A549 (cell line): ENCODE data around the gene GNAT2. TPM values are rescaled to one million over a fixed set of nuclear protein-coding genes. Genes with fewer than 3 reads are reported as not detected.

ENCODE experiments used
- ATAC-seq, 2 experiments: fragments of 200-7000 bp in 1 of 2; fragments of >200 bp in 1 of 2; cut with Nextera tagmentation in 1 of 2; cut with Tn5 transposase in 1 of 2; 3 replicates each; pipeline versions ENCODE4 v1.8.0 to v1.9.1; 2018 to 2020; ENCODE audit warnings: mild to moderate bottlenecking in 1 of 2, moderate library complexity in 1 of 2
- CTCF ChIA-PET: fragments of 300-600 bp; sonication (Branson Sonifier 250); formaldehyde crosslinking; extraction: SDS; loops from one replicate; lab custom pipeline; 2021; ENCODE audit warnings: antibody characterized with exemption, inconsistent platforms; lab: Yijun Ruan, JAX
- POLR2A ChIA-PET: fragments of 350-600 bp; formaldehyde crosslinking; extraction: SDS; loops from one replicate; lab custom pipeline; 2021; ENCODE audit warnings: antibody characterized with exemption, inconsistent platforms; lab: Yijun Ruan, JAX
- DNase-seq, 2 experiments: peaks; one replicate each; pipeline versions ENCODE4 v3.0.0 to v3.0.0-alpha.2; 2011 to 2016; ENCODE audit warnings: low read depth in 1 of 2, low spot score in 1 of 2
- FAIRE-seq: peaks from 2 replicates; lab custom pipeline; 2011; peaks lifted over from hg19 to GRCh38; lab: Jason Lieb, UNC
- H3K27ac ChIP-seq, 2 experiments: fragments of >200 bp; sonication (Bioruptor Twin); formaldehyde crosslinking; 3 replicates each; pipeline ENCODE4 v1.5.1; 2016 to 2017
- H3K4me1 ChIP-seq: fragments of >200 bp; sonication (Bioruptor Twin); formaldehyde crosslinking; 3 replicates; pipeline ENCODE4 v1.6.1; 2016
- H3K4me2 ChIP-seq: fragments of >200 bp; sonication (Bioruptor Twin); formaldehyde crosslinking; 3 replicates; pipeline ENCODE4 v1.6.1; 2016
- H3K4me3 ChIP-seq: fragments of >200 bp; sonication (Bioruptor Twin); formaldehyde crosslinking; 3 replicates; pipeline ENCODE4 v1.5.1; 2016
- H3K9me3 ChIP-seq: fragments of >200 bp; sonication (Bioruptor Twin); formaldehyde crosslinking; 3 replicates; pipeline ENCODE4 v1.6.1; 2016
- ATOH8 ChIP-seq: fragments of 250-450 bp; sonication (Bioruptor Pico); IDR thresholded peaks from 2 replicates; pipeline ENCODE4 v1.5.0; 2020; ENCODE audit warnings: low read depth, mild to moderate bottlenecking, moderate library complexity
- E2F6 ChIP-seq: IDR thresholded peaks from 2 replicates; pipeline ENCODE4 v1.6.1; 2012; ENCODE audit warnings: low read depth, borderline replicate concordance
- EHMT2 ChIP-seq: fragments of 200-600 bp; sonication (generic); IDR thresholded peaks from 2 replicates; pipeline ENCODE4 v1.6.1; 2016; ENCODE audit warnings: antibody characterized with exemption, low read depth, mild to moderate bottlenecking, moderate library complexity
- ELK1 ChIP-seq: fragments of 150-350 bp; IDR thresholded peaks from 2 replicates; pipeline ENCODE4 v1.6.1; 2014; ENCODE audit warnings: low read depth, mild to moderate bottlenecking, low read length
- FOXS1 ChIP-seq: fragments of 250-450 bp; sonication (Bioruptor Pico); IDR thresholded peaks from 2 replicates; pipeline ENCODE4 v1.5.0; 2020; ENCODE audit warnings: mild to moderate bottlenecking, moderate library complexity
- GATA3 ChIP-seq: IDR thresholded peaks from 2 replicates; pipeline ENCODE4 v1.6.1; 2012; ENCODE audit warnings: borderline replicate concordance
- HES2 ChIP-seq: fragments of >200 bp; sonication (Bioruptor Twin); formaldehyde crosslinking; IDR thresholded peaks from 2 replicates; pipeline ENCODE4 v1.6.1; 2016
- HEYL ChIP-seq: fragments of 250-450 bp; sonication (Bioruptor Pico); IDR thresholded peaks from 2 replicates; pipeline ENCODE4 v1.8.0; 2021; ENCODE audit warnings: mild to moderate bottlenecking, moderate library complexity
- HMGXB4 ChIP-seq: fragments of 250-450 bp; sonication (Bioruptor Pico); IDR thresholded peaks from 2 replicates; pipeline ENCODE4 v1.5.0; 2021; ENCODE audit warnings: mild to moderate bottlenecking, moderate library complexity, borderline replicate concordance
- HOXA7 ChIP-seq: fragments of 250-450 bp; sonication (Bioruptor Pico); IDR thresholded peaks from 2 replicates; pipeline ENCODE4 v1.5.0; 2020; ENCODE audit warnings: mild to moderate bottlenecking, moderate library complexity
- JUN ChIP-seq, 2 experiments: fragments of >200 bp; sonication (Bioruptor Twin); formaldehyde crosslinking; IDR thresholded peaks; 2 replicates in 1 of 2; 3 replicates in 1 of 2; pipeline ENCODE4 v1.6.1; 2016 to 2017
- KDM1A ChIP-seq: fragments of 200-600 bp; sonication (generic); IDR thresholded peaks from 2 replicates; pipeline ENCODE4 v1.6.1; 2016; ENCODE audit warnings: low read depth, mild to moderate bottlenecking
- KDM5A ChIP-seq: fragments of 200-600 bp; sonication (generic); IDR thresholded peaks from 2 replicates; pipeline ENCODE4 v1.6.1; 2016; ENCODE audit warnings: antibody characterized with exemption, mild to moderate bottlenecking
- MAFK ChIP-seq: fragments of 450-650 bp; IDR thresholded peaks from 2 replicates; pipeline ENCODE4 v1.6.1; 2014; ENCODE audit not compliant: partially characterized antibody
- MYC ChIP-seq: IDR thresholded peaks from 2 replicates; pipeline ENCODE4 v1.6.1; 2012; ENCODE audit warnings: mild to moderate bottlenecking, inconsistent platforms, low read length, improper control_type of control experiment, borderline replicate concordance
- NR3C1 ChIP-seq: fragments of >200 bp; sonication (Bioruptor Twin); formaldehyde crosslinking; IDR thresholded peaks from 3 replicates; pipeline ENCODE4 v1.6.1; 2017
- PBX3 ChIP-seq: IDR thresholded peaks from 2 replicates; pipeline ENCODE4 v1.6.1; 2012
- POLR2A ChIP-seq: IDR thresholded peaks from 2 replicates; pipeline ENCODE4 v1.6.1; 2012; ENCODE audit warnings: mild to moderate bottlenecking, low read length
- RAD21 ChIP-seq, 2 experiments: fragments of >200 bp in 1 of 2; sonication (Bioruptor Twin) in 1 of 2; formaldehyde crosslinking in 1 of 2; IDR thresholded peaks in 1 of 2; conservative IDR thresholded peaks in 1 of 2; 2 replicates in 1 of 2; 3 replicates in 1 of 2; pipeline ENCODE4 v1.6.1; 2012 to 2018; ENCODE audit warnings: inconsistent platforms in 1 of 2
- RARB ChIP-seq: fragments of 250-450 bp; sonication (Bioruptor Pico); IDR thresholded peaks from 2 replicates; pipeline ENCODE4 v1.8.0; 2021; ENCODE audit warnings: mild to moderate bottlenecking, moderate library complexity
- RCOR1 ChIP-seq: fragments of 150-350 bp; IDR thresholded peaks from 2 replicates; pipeline ENCODE4 v1.6.1; 2014; ENCODE audit warnings: antibody characterized with exemption, low read length, low read depth
- RFX5 ChIP-seq: fragments of 450-650 bp; IDR thresholded peaks from 2 replicates; pipeline ENCODE4 v1.7.1; 2014; ENCODE audit warnings: antibody characterized with exemption, mild to moderate bottlenecking, moderate library complexity
- RNF2 ChIP-seq: fragments of 200-600 bp; sonication (generic); IDR thresholded peaks from 2 replicates; pipeline ENCODE4 v1.6.1; 2016; ENCODE audit warnings: low read depth, mild to moderate bottlenecking, antibody characterized with exemption, moderate library complexity, borderline replicate concordance
- SMC3 ChIP-seq: fragments of >200 bp; sonication (Bioruptor Twin); formaldehyde crosslinking; IDR thresholded peaks from 3 replicates; pipeline ENCODE4 v1.6.1; 2018; ENCODE audit warnings: inconsistent platforms
- TP53 ChIP-seq: fragments of 250-450 bp; sonication (Bioruptor Pico); IDR thresholded peaks from 2 replicates; pipeline ENCODE4 v1.5.0; 2021; ENCODE audit warnings: mild to moderate bottlenecking, moderate library complexity
- USF2 ChIP-seq: fragments of 450-650 bp; IDR thresholded peaks from 2 replicates; pipeline ENCODE4 v1.6.1; 2014; ENCODE audit warnings: antibody characterized with exemption
- ZFP36 ChIP-seq: fragments of 450-650 bp; IDR thresholded peaks from 2 replicates; pipeline ENCODE4 v1.6.1; 2014; ENCODE audit warnings: borderline replicate concordance; ENCODE audit not compliant: partially characterized antibody
- WGBS: methylation state at CpG from one replicate; pipeline ENCODE4 v1.1.6; 2017; ENCODE audit errors: missing lambda C conversion rate; 5-methylcytosine and 5-hydroxymethylcytosine counted together
- polyA plus RNA-seq, 4 experiments: library from polyadenylated mRNA; depleted of rRNA in 3 of 4; stranded (reverse); fragments of >200 nt; fragmentation: RNase III in 1 of 4; extraction: RNeasy Plus Mini Kit Qiagen cat#74134 plus additional on column Dnase treatment in 1 of 4; gene quantifications; 2 replicates in 3 of 4; 3 replicates in 1 of 4; pipeline ENCODE4 v1.2.3, GENCODE V29; 2011 to 2017

Gene GNAT2
- polyA plus RNA-seq, 2 of the 4 experiments (the other 2 are of a cell fraction) = 0.16 to 0.25 TPM

- Histone ChIP-seq H3K4me1 (peaks cover 49% of the 10 kb centered on the region), H3K4me2 (no peak overlapping the region), H3K9me3 (no peaks in the 10 kb centered on the region), H3K4me3 (no peak overlapping the region), H3K27ac (no peak overlapping the region)
- ATAC-seq = no peak
- FAIRE-seq = no peak
- TF ChIP-seq KDM5A = no peak
- no peak for TF ChIP-seq PBX3
- no peak for TF ChIP-seq TP53 (CRISPR knock-in tag)
- TF ChIP-seq KDM1A = no peak
- no peak for TF ChIP-seq RCOR1
- TF ChIP-seq NR3C1 = no peak
- TF ChIP-seq HOXA7 = no peak
- TF ChIP-seq RFX5 = no peak
- TF ChIP-seq ZFP36 = no peak
- no peak for TF ChIP-seq FOXS1
- no peak for TF ChIP-seq SMC3
- TF ChIP-seq ELK1 = no peak
- no peak for TF ChIP-seq MAFK
- TF ChIP-seq POLR2A = no peak
- TF ChIP-seq HES2 = no peak
- TF ChIP-seq E2F6 = no peak
- no peak for TF ChIP-seq ATOH8 (CRISPR knock-in tag)
- ChIA-PET POLR2A (interaction anchor here (2.5 kb wide), 1 partner anchor 12 kb away, joined by 13 read pairs; the partner anchor contains the start of gene GNAI3), CTCF (interaction anchor here (0.6 to 2.5 kb wide), 5 partner anchors 12 to 547 kb away, joined by 3 to 9 read pairs (median 3); partner anchors contain the start of gene GNAI3)
- no peak for DNase-seq
Measured at GRCh38 chr1:109559995-109560394, 59.4 kb downstream of the GNAT2 start.

- TF ChIP-seq HEYL (CRISPR knock-in tag) (no peak), RFX5 (no peak), USF2 (no peak), GATA3 (no peak), JUN (IDR thresholded peaks at IDR 0.05) (no peak), POLR2A (no peak), RNF2 (no peak), RARB (CRISPR knock-in tag) (no peak), MYC (no peak), E2F6 (no peak), KDM5A (no peak), EHMT2 (no peak), HMGXB4 (CRISPR knock-in tag) (no peak), RAD21 (conservative IDR thresholded peaks at IDR 0.05 in 1 of 2, IDR thresholded peaks at IDR 0.05 in 1 of 2) (no peak)
- WGBS = 94% methylated on average over 5 of the region's 5 CpGs
- POLR2A ChIA-PET = interaction anchor here (0.9 kb wide), 1 partner anchor 9 kb away, joined by 3 read pairs; the partner anchor contains the start of gene GNAI3
- Histone ChIP-seq H3K4me2 (no peak overlapping the region), H3K4me1 (peaks cover 28% of the 10 kb centered on the region), H3K9me3 (no peaks in the 10 kb centered on the region), H3K27ac (no peak overlapping the region), H3K4me3 (no peak overlapping the region)
- ATAC-seq (no peak), DNase-seq (no peak), FAIRE-seq (no peak)
- CTCF ChIA-PET = interaction anchor here (2.5 kb wide), 1 partner anchor 83 kb away, joined by 9 read pairs; no protein-coding TSS in a partner anchor
Measured at GRCh38 chr1:109557520-109557919, 61.9 kb downstream of the GNAT2 start.
